Astrocyte of the cerebellum (primary cell): ENCODE results near the gene RALY.

Experiments used
- DNase-seq: peaks from one replicate; pipeline ENCODE4 v3.0.0-alpha.2; 2011; ENCODE audit warnings: low read depth
- H3K4me3 ChIP-seq: 2 replicates; pipeline ENCODE4 v1.5.1; 2011; ENCODE audit warnings: mild to moderate bottlenecking, low read depth, low read length, moderate library complexity
- in situ Hi-C: cut with HindIII; loops from 2 replicates; pipeline ENCODE4 v1.10.0; 2017; ENCODE audit warnings: low sequenced_read_pairs
- TF ChIP-seq, protein P1 (sequence below): IDR thresholded peaks from 2 replicates; pipeline ENCODE4 v1.5.1; 2012; ENCODE audit warnings: low read length, low read depth, moderate library complexity, mild to moderate bottlenecking; ENCODE audit errors: missing control alignments

Gene RALY

DNA sequence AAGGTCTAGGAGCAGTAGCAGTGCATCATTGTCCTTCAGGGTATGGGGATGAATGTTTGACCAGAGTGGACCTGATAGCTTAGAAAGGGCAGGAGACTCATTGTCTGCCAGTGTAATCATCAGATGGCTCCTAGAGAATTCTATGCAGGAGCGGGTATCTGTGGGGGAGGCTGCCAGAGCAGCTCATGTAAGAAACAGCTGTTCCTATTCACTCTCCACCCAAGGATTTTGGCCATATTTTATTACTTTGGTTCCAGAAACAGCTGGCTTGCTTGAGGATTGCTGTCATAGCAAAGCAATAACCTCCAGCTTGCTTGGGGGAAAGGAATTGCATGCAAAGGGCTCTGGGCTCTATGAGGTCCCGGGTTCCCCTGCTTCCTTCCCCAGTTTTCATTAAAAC is 44.1 kb downstream of the RALY start:
- TF ChIP-seq, protein P1, sequence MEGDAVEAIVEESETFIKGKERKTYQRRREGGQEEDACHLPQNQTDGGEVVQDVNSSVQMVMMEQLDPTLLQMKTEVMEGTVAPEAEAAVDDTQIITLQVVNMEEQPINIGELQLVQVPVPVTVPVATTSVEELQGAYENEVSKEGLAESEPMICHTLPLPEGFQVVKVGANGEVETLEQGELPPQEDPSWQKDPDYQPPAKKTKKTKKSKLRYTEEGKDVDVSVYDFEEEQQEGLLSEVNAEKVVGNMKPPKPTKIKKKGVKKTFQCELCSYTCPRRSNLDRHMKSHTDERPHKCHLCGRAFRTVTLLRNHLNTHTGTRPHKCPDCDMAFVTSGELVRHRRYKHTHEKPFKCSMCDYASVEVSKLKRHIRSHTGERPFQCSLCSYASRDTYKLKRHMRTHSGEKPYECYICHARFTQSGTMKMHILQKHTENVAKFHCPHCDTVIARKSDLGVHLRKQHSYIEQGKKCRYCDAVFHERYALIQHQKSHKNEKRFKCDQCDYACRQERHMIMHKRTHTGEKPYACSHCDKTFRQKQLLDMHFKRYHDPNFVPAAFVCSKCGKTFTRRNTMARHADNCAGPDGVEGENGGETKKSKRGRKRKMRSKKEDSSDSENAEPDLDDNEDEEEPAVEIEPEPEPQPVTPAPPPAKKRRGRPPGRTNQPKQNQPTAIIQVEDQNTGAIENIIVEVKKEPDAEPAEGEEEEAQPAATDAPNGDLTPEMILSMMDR, result no peak

DNA sequence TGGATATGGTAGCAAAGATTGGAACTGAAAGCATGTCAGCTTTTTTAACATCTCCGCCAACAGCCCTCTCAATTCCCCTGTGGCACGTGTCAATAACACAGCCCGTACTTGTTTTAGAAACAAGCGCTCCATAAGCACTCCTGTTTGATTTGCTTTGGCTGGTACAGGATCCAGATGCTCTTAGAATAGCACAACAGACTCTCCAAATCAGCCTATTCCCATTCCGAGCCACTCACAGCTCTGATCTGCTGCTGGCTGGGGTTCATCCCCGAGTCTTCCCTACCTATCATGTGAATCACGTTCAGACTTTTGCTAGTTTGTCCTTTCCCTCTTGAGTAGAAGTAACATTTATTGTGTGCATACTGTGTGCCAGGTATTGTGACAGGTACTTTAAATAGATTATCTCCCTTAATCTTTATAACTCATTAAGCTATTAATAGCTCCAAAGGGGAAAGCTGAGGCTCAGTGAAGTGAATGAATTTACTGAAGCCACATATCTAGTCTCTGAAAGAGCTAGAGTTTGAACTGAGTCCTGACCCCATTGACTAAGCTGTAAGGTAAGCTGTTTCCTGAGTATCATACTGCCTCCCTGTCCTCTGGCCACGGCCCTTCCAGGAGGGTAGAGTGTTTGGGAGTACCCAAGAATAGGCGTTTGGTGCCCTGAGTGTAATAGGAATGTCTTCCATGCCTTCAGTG is 46.7 kb downstream of the RALY start:
- TF ChIP-seq, protein P1, result no peak
- in situ Hi-C loops, result no loop called here
- no peak for DNase-seq
- no peak overlapping the region for H3K4me3 ChIP-seq

More for the DNA sequence above, 44.1 kb downstream of the RALY start:
- in situ Hi-C loops, result no loop called here
- DNase-seq, result no peak
- no peak overlapping the region for H3K4me3 ChIP-seq

DNA sequence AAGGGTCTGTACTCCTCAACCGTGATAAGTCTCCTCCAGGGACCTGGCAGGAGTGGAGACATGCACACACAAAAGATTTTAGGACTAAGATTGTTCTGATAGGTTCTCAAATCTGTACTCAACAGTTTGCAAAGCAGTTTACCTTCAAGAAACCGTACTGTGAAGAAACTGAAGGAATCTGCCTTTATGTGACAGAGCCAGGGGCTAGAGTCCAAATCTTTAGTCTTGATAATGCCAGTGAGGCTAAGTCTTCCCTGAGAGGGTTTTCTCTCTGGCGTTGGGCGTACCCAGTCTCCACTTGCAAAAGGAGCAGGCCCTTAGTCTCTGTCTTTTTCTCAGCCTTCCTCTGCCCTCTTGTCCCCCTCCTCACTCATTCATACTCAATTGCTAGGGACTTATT is 47.5 kb downstream of the RALY start:
- TF ChIP-seq, protein P1, result no peak
- in situ Hi-C loops, result no loop called here
- no peak for DNase-seq
- no peak overlapping the region for H3K4me3 ChIP-seq

DNA sequence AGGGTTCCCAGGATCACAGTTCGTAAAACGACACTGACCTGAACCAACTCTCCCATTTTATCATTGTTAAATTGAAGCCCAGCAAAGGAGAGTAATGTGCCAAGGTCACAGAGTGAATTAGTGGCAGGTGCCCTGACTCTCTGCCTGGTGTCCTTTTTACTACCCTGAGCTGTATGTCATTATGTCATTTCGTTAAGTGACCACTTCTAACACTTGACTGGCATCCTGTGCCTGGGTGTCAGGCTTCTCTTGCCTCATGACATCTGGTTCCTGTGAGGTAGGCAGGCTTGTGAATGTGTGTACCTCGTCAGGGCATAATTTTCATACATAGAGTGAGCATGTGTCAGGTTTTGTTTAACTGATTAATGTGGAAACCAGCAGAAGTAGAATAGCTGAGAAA is 48.6 kb downstream of the RALY start:
- in situ Hi-C loops, result no loop called here
- no peak for DNase-seq
- TF ChIP-seq, protein P1, result no peak
- no peak overlapping the region for H3K4me3 ChIP-seq

DNA sequence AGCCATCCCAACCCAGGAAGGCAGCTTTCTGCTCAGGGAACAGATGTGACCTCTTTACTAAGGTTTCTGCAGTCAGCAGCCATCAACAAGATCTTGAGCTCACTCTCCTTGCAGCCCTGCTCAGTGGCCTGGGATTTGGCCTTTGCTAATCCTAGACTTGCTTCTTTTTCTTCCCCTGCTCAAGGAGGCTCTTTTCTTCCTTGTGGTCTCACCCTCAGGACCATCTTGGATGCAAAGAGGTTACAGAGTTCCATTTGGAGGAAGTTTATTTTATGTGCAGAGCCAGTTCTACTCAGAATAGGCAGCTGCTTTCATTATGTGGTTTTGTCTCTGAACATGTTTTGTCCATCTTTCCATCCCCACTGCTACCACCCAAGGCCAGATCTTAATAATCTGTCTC is 49.3 kb downstream of the RALY start:
- in situ Hi-C loops, result no loop called here
- H3K4me3 ChIP-seq, result no peak overlapping the region
- TF ChIP-seq, protein P1, result no peak
- DNase-seq, result no peak

DNA sequence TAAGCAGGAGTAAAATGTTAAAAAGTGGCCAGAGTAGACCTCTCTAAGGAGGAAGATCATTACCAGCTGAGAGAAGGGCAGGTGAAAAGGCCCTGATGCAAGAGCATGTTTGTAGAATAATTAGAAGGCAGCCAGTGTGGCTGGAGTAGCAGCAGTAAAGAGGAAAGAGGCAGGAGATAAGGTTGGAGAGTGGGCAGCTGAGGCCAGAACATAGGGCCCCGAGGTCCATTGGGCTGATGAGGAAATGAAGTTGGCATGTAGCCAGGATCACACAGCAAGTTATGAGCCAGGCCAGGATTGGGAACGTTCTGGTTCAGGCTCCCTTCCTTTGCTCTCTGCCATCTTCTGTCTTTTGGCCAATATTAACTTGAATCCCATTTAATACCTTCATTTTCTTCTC is 51.6 kb downstream of the RALY start:
- in situ Hi-C loops, result no loop called here
- TF ChIP-seq, protein P1, result no peak
- DNase-seq, result no peak
- H3K4me3 ChIP-seq, result no peak overlapping the region
